Transverse colon (tissue), 3 donors: ENCODE results near the gene NUDCD2.

Experiments used
- EP300 ChIP-seq: sonication (generic); formaldehyde crosslinking; IDR thresholded peaks from one replicate; pipeline ENCODE4 v1.6.1; 2017; ENCODE audit warnings: antibody characterized with exemption, low read depth
- POLR2A ChIP-seq: fragments of 450-650 bp; IDR thresholded peaks from one replicate; pipeline ENCODE4 v1.6.1; 2016; ENCODE audit warnings: antibody characterized with exemption, mild to moderate bottlenecking, moderate library complexity
- TF ChIP-seq, protein P1 (sequence below), 5 experiments: fragments of 200-600 bp in 3 of 5; fragments of 450-650 bp in 2 of 5; sonication (generic) in 3 of 5; IDR thresholded peaks; 1 replicate in 2 of 5; 2 replicates in 3 of 5; pipeline ENCODE4 v1.5.1; 2016 to 2017; ENCODE audit warnings: antibody characterized with exemption in 5 of 5, inconsistent platforms in 3 of 5, mild to moderate bottlenecking in 2 of 5, moderate library complexity in 1 of 5

- TF ChIP-seq, protein P1, sequence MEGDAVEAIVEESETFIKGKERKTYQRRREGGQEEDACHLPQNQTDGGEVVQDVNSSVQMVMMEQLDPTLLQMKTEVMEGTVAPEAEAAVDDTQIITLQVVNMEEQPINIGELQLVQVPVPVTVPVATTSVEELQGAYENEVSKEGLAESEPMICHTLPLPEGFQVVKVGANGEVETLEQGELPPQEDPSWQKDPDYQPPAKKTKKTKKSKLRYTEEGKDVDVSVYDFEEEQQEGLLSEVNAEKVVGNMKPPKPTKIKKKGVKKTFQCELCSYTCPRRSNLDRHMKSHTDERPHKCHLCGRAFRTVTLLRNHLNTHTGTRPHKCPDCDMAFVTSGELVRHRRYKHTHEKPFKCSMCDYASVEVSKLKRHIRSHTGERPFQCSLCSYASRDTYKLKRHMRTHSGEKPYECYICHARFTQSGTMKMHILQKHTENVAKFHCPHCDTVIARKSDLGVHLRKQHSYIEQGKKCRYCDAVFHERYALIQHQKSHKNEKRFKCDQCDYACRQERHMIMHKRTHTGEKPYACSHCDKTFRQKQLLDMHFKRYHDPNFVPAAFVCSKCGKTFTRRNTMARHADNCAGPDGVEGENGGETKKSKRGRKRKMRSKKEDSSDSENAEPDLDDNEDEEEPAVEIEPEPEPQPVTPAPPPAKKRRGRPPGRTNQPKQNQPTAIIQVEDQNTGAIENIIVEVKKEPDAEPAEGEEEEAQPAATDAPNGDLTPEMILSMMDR (IDR thresholded peaks at IDR 0.05) = no peak
- TF ChIP-seq EP300 (no peak), POLR2A (no peak)
Measured at GRCh38 chr5:163467682-163468081, 7.8 kb upstream of the NUDCD2 start.
